MM.1S (cell line): ENCODE data around the gene CCDC124.
"Not testable (repeated sequence)": the region's sequence is repeated elsewhere in the genome, so short reads cannot be mapped to it uniquely, and the experiment has no call there.

Experiments used
- DNase-seq: peaks from one replicate; pipeline ENCODE4 v3.0.0-alpha.2; 2015
- H2AFZ ChIP-seq: fragments of 300-600 bp; sonication (generic); 2 replicates; pipeline ENCODE4 v1.6.0; 2016; ENCODE audit warnings: antibody characterized with exemption, low read length
- H3F3A ChIP-seq: fragments of 300-600 bp; sonication (generic); 2 replicates; pipeline ENCODE4 v1.6.1; 2016; ENCODE audit warnings: mild to moderate bottlenecking, antibody characterized with exemption, low read length, moderate library complexity, mixed read lengths; ENCODE audit not compliant: insufficient read depth
- H3K27ac ChIP-seq: fragments of 300-600 bp; sonication (generic); 2 replicates; pipeline ENCODE4 v1.5.1; 2016; ENCODE audit warnings: mild to moderate bottlenecking, low read length
- H3K27me3 ChIP-seq: fragments of 300-600 bp; sonication (generic); replicated peaks from 2 replicates; pipeline ENCODE4 v1.6.0; 2016; ENCODE audit warnings: low read length; ENCODE audit not compliant: insufficient read depth
- H3K36me3 ChIP-seq: fragments of 300-600 bp; sonication (generic); replicated peaks from 2 replicates; pipeline ENCODE4 v1.6.1; 2016; ENCODE audit warnings: mild to moderate bottlenecking, low read length, mixed read lengths; ENCODE audit not compliant: insufficient read depth
- H3K4me1 ChIP-seq: fragments of 300-600 bp; sonication (generic); 2 replicates; pipeline ENCODE4 v1.6.1; 2016; ENCODE audit warnings: low read length, mixed read lengths
- H3K4me2 ChIP-seq: fragments of 300-600 bp; sonication (generic); 2 replicates; pipeline ENCODE4 v1.6.0; 2016; ENCODE audit warnings: low read depth, low read length
- H3K4me3 ChIP-seq: fragments of 300-600 bp; sonication (generic); 2 replicates; pipeline ENCODE4 v1.5.1; 2016; ENCODE audit warnings: low read length, mixed read lengths
- H3K79me2 ChIP-seq: fragments of 300-600 bp; sonication (generic); 2 replicates; pipeline ENCODE4 v1.6.1; 2016; ENCODE audit warnings: mixed run types, low read length, mixed read lengths
- H3K9ac ChIP-seq: fragments of 300-600 bp; sonication (generic); 2 replicates; pipeline ENCODE4 v1.6.1; 2016; ENCODE audit warnings: low read length, mixed read lengths
- H3K9me2 ChIP-seq: fragments of 300-600 bp; sonication (generic); replicated peaks from 2 replicates; pipeline ENCODE4 v1.6.1; 2016; ENCODE audit warnings: mild to moderate bottlenecking, low read length, mixed read lengths; ENCODE audit not compliant: insufficient read depth
- H3K9me3 ChIP-seq: fragments of 300-600 bp; sonication (generic); replicated peaks from 2 replicates; pipeline ENCODE4 v1.6.1; 2016; ENCODE audit warnings: mild to moderate bottlenecking, low read length, mixed read lengths; ENCODE audit not compliant: insufficient read depth
- H4K20me1 ChIP-seq: fragments of 300-600 bp; sonication (generic); 2 replicates; pipeline ENCODE4 v1.6.1; 2016; ENCODE audit warnings: mild to moderate bottlenecking, low read length, moderate library complexity, mixed read lengths; ENCODE audit not compliant: insufficient read depth
- CTCF ChIP-seq: fragments of 300-600 bp; sonication (generic); IDR thresholded peaks from 2 replicates; pipeline ENCODE4 v1.5.1; 2016; ENCODE audit warnings: antibody characterized with exemption, low read length, mixed read lengths
- EZH2 ChIP-seq: fragments of 300-600 bp; sonication (generic); optimal IDR thresholded peaks from 2 replicates; pipeline ENCODE3; 2017; ENCODE audit warnings: low read depth, mild to moderate bottlenecking, antibody characterized with exemption, low read length, mixed read lengths
- EZH2phosphoT487 ChIP-seq: fragments of 300-600 bp; sonication (generic); IDR thresholded peaks from 2 replicates; pipeline ENCODE4 v1.6.1; 2018; ENCODE audit warnings: antibody characterized with exemption, low read length

Gene CCDC124

GRCh38 chr19:17932485-17933338, at the start of gene CCDC124:
Gene CCDC124 (plus strand): TSS chr19:17933015. CDS start chr19:17936421, 3,406 bp downstream.
- Histone ChIP-seq H3K27ac (peak within 1 kb of the TSS; percentile 73), H3K4me3 (peak within 1 kb of the TSS; percentile 93), H3F3A (no peaks in the 10 kb centered on the region), H2AFZ (peak within 1 kb of the TSS; percentile 64), H3K9me3 (no peaks in the 10 kb centered on the region), H3K9ac (peak within 1 kb of the TSS; percentile 87), H3K36me3 (no peaks in the 10 kb centered on the region), H3K4me1 (peaks cover 11% of the 10 kb centered on the region), H3K4me2 (peak within 1 kb of the TSS; percentile 99), H3K9me2 (no peaks in the 10 kb centered on the region), H4K20me1 (no peaks in the 10 kb centered on the region), H3K79me2 (peaks cover 11% of the 10 kb centered on the region), H3K27me3 (peaks cover 12% of the 10 kb centered on the region; the same call in 1 of the 2 replicates)
- DNase-seq: peak; percentile 92
- TF ChIP-seq CTCF: peak; percentile 95
- no peak for TF ChIP-seq EZH2phosphoT487
- TF ChIP-seq EZH2: no peak

GRCh38 chr19:17883627-17884410, 49.0 kb upstream of the CCDC124 start:
- H3K4me3 ChIP-seq: no peak overlapping the region
- no peaks in the 10 kb centered on the region for H3K9me2 ChIP-seq
- H4K20me1 ChIP-seq: no peaks in the 10 kb centered on the region
- no peak overlapping the region for H2AFZ ChIP-seq
- no peaks in the 10 kb centered on the region for H3F3A ChIP-seq
- H3K9ac ChIP-seq: no peak overlapping the region
- no peak overlapping the region for H3K27ac ChIP-seq
- DNase-seq: no peak
- H3K36me3 ChIP-seq: no peaks in the 10 kb centered on the region
- peaks cover 63% of the 10 kb centered on the region for H3K27me3 ChIP-seq
- no peaks in the 10 kb centered on the region for H3K9me3 ChIP-seq
- TF ChIP-seq EZH2phosphoT487: no peak
- no peak for TF ChIP-seq CTCF
- TF ChIP-seq EZH2: no peak
- H3K79me2 ChIP-seq: no peaks in the 10 kb centered on the region
- H3K4me1 ChIP-seq: no peaks in the 10 kb centered on the region
- no peak overlapping the region for H3K4me2 ChIP-seq

GRCh38 chr19:17886515-17886914, 46.3 kb upstream of the CCDC124 start:
- no peak overlapping the region for H3K4me2 ChIP-seq
- H3K9me2 ChIP-seq: no peaks in the 10 kb centered on the region
- H3K79me2 ChIP-seq: no peaks in the 10 kb centered on the region
- H4K20me1 ChIP-seq: no peaks in the 10 kb centered on the region
- no peak for DNase-seq
- H2AFZ ChIP-seq: no peak overlapping the region
- no peak overlapping the region for H3K9ac ChIP-seq
- no peaks in the 10 kb centered on the region for H3K4me1 ChIP-seq
- H3K27ac ChIP-seq: no peak overlapping the region
- H3K27me3 ChIP-seq: peaks cover 50% of the 10 kb centered on the region
- H3K4me3 ChIP-seq: no peak overlapping the region
- TF ChIP-seq EZH2phosphoT487 (no peak), CTCF (no peak)
- no peaks in the 10 kb centered on the region for H3K9me3 ChIP-seq
- no peaks in the 10 kb centered on the region for H3F3A ChIP-seq
- no peaks in the 10 kb centered on the region for H3K36me3 ChIP-seq

GRCh38 chr19:17887221-17887620, 45.6 kb upstream of the CCDC124 start:
- H3F3A ChIP-seq, H3K9ac ChIP-seq, H3K27ac ChIP-seq, H3K79me2 ChIP-seq, DNase-seq, H3K4me1 ChIP-seq, H3K36me3 ChIP-seq, H3K4me3 ChIP-seq, H2AFZ ChIP-seq, H3K9me2 ChIP-seq, H4K20me1 ChIP-seq, H3K4me2 ChIP-seq, H3K9me3 ChIP-seq: not testable (repeated sequence)
- peaks cover 48% of the 10 kb centered on the region for H3K27me3 ChIP-seq
